MM.1S (cell line): ENCODE results near the gene SMC3.

Experiments used
- CTCF ChIP-seq: fragments of 300-600 bp; sonication (generic); IDR thresholded peaks from 2 replicates; pipeline ENCODE4 v1.5.1; 2016; ENCODE audit warnings: antibody characterized with exemption, low read length, mixed read lengths
- EZH2 ChIP-seq: fragments of 300-600 bp; sonication (generic); optimal IDR thresholded peaks from 2 replicates; pipeline ENCODE3; 2017; ENCODE audit warnings: low read depth, mild to moderate bottlenecking, antibody characterized with exemption, low read length, mixed read lengths

GRCh38 chr10:110612629-110613028 is 45.1 kb downstream of the SMC3 start:
- no peak for TF ChIP-seq CTCF
- no peak for TF ChIP-seq EZH2
